Right cardiac atrium (tissue), 5 donors: ENCODE results near the gene TMEM158. TPM values are rescaled to one million over a fixed set of nuclear protein-coding genes. Genes with fewer than 3 reads are reported as not detected.

Experiments
- ATAC-seq, 2 donors: fragments of 200-7000 bp; cut with Tn5 transposase; one replicate each; pipeline versions ENCODE4 v1.8.0 to v1.9.1; 2020; ENCODE audit warnings: moderate library complexity in 2 of 2, mild to moderate bottlenecking in 1 of 2
- DNase-seq, 3 donors: peaks; one replicate each; pipeline ENCODE4 v3.0.0-alpha.2; 2020
- H3K27ac ChIP-seq: one replicate; pipeline ENCODE4 v1.5.1; 2013; ENCODE audit warnings: mild to moderate bottlenecking, low read length, control low read depth, moderate library complexity
- H3K27me3 ChIP-seq: one replicate; pipeline ENCODE4 v1.6.1; 2013; ENCODE audit not compliant: control insufficient read depth, insufficient read depth
- H3K4me1 ChIP-seq: one replicate; pipeline ENCODE4 v1.6.1; 2013; ENCODE audit warnings: low read length; ENCODE audit not compliant: control insufficient read depth, insufficient read depth
- H3K4me3 ChIP-seq: one replicate; pipeline ENCODE4 v1.5.1; 2013; ENCODE audit warnings: low read length, control low read depth
- H3K9me3 ChIP-seq: one replicate; pipeline ENCODE4 v1.6.1; 2013; ENCODE audit warnings: low read length; ENCODE audit not compliant: control insufficient read depth
- WGBS: extraction: QIAGEN DNeasy Blood & Tissue Kit; methylation state at CpG from one replicate; pipeline ENCODE4 v1.1.7; 2013; 5-methylcytosine and 5-hydroxymethylcytosine counted together
- intact Hi-C, 4 donors: fragments of 100-400 bp; cut with DNase I; formaldehyde crosslinking; loops; one replicate each; pipeline versions ENCODE4 v1.11.0 to v1.14.0; 2022 to 2023
- polyA plus RNA-seq: library from polyadenylated mRNA; stranded (reverse); fragments of 200-250 nt; gene quantifications from one replicate; pipeline ENCODE4 v1.2.3, GENCODE V29; 2013
- total RNA-seq, 4 donors: library from RNA; stranded (reverse); fragmentation: NEBNext Ultra II Directional; extraction: Animal tissue kit (Norgen Biotek cat#: 25700); gene quantifications; one replicate each; pipeline ENCODE4 v1.2.1, GENCODE V29; 2021
- donor health status: healthy with polysubstance abuse.
- donor health status: DM: no; HTN: yes; CAD: no.
- donor health status: DM: no; HTN: no; CAD: no.
- donor health status: DM: no; HTN: yes; CAD: no; lungs with severe emphysema.
- donor health status: DM: yes; HTN: yes; CAD: no.

TMEM158 gene
- total and polyA plus RNA-seq, 5 donors: 0.12 to 0.39 (median 0.19) TPM; not detected in 1

DNA sequence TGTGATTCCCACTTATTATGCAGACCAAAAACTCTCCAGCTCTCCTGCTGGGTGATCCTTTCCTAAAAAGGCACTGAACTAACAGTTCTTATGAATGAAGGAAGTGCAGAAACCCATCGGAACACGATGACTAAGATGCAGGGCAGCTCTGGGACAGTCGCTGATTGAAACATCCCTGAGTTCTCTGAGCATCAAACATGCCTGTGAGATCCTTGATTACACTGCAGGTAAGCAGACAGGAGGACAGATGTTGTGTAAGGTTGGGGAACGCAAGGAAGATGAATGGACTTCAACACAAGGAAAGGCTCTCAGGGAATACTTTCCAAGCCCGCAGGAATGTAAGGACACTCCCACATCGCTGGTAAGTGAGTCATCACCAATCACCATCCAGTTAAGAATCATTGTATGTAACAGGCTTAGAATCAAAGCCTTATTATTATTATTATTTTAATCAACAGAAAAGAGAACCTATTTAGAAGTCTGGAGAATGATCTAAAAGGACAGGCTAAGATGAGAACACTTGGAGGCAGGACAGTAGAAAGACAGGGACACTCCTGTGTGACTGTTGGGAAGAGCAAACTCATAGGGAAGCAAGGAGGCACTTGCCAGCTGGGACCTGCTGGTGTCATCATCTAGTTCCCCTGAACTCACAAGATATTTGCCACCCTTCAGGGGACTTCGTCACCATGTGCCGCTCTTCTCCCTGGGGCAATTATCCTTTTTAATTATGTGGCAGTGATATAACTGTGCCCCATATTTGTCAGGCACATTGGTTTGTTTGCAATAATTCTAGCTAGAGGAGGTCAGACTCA lies 26.0 kb downstream of the TMEM158 start:
- WGBS: 64% methylated on average over 8 of the region's 8 CpGs
- no peaks in the 10 kb centered on the region for H3K9me3 ChIP-seq
- no peak for ATAC-seq
- H3K4me1 ChIP-seq: no peaks in the 10 kb centered on the region
- intact Hi-C loops: no loop called here
- no peaks in the 10 kb centered on the region for H3K27me3 ChIP-seq
- H3K27ac ChIP-seq: no peak overlapping the region
- H3K4me3 ChIP-seq: no peak overlapping the region
- no peak for DNase-seq

DNA sequence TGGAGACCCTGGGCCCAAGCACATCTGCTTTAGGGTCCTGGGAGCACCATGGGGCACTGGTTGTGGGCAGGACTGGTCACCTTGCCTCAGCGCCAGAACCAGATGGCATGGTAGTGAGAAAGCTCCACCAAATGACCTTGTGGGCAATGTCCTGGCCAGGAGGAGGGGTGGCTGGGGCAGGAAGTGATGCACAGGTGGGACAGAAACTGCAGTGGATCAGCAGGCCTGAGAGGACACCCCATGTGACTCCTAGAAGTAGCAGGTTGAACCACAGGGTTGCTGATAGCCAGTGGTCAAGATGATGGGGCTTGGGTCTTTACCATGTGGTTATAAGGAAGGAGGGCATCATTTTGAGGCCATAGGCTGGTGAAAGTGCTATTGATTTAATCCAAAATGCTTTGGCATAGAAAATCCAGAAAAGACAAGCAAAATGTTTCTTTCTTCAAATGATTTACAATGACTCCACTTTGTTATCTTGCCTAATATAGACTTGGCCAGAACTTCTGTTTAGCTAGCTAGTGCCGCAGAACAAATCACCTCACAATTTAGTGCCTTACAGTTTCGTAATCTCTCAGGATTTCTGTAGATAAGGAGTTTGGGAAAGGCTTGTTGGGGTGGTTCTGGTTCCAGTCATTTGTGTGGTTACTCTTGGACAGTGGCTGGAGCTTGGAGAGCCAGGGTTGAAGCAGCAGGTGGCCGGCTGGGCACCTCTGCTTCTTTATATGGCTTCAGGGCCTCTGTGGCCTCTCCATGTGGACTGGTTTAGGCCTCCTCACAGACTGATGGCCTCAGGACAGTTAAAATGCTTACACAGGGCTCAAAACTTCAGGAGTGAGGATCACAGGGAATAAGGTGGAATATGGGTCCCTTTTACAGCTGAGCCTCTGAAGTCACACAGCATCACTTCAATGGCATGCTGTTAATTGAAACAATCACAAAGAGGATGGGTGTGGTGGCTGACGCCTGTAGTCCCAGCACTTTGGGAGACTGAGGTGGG lies 27.5 kb downstream of the TMEM158 start:
- no peak for ATAC-seq
- H3K9me3 ChIP-seq: no peaks in the 10 kb centered on the region
- H3K4me1 ChIP-seq: no peaks in the 10 kb centered on the region
- no peak overlapping the region for H3K4me3 ChIP-seq
- H3K27ac ChIP-seq: no peak overlapping the region
- H3K27me3 ChIP-seq: no peaks in the 10 kb centered on the region
- intact Hi-C loops: no loop called here
- WGBS: 79% methylated on average over 5 of the region's 5 CpGs
- DNase-seq: no peak

DNA sequence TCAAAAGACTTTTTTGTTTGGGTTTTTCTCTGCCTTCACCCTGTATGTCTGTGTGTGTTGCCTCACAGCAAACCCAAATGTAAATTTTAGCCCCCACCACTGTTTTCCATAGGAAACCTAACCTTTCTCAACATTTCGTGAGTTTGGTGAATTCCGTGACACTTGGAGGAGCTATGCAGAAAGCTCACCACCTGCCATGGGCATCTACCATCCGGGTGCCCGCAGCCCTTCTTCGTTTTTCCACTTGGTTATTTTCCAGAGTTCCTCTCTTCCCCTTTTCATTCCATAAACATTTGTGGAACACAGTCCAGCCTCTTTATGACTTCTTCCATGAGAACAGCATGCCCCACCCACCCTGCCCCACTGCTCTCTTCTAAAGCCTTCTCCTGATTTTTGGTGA lies 31.3 kb downstream of the TMEM158 start:
- 91% methylated on average over 5 of the region's 5 CpGs for WGBS
- ATAC-seq: no peak
- H3K27ac ChIP-seq: no peak overlapping the region

DNA sequence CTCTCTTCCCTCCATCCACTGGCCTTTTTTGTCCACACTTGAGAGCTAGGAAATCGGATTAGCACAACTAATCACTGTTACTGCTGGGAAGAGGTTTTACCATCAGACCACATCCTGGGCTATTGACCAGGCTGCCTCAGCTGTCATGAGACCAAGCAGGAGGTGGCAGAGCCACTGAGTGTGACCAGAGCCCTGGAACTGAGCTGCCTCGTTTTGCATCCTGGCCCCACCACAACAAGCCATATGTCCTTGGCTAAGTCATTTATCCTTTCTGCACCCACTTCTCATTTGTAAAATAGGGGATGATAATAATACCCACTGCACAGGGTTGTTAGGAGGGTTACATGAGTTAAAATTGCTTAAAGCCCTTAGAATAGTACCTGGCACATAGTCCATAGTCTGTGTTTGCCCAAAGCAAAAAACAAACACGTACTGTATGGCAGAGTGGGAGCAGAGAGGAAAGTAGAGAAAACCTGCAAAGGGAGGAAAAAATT lies 34.1 kb downstream of the TMEM158 start:
- 68% methylated on average over 3 of the region's 3 CpGs for WGBS
- ATAC-seq: no peak
- no peak for DNase-seq
- Histone ChIP-seq H3K4me3 (no peak overlapping the region), H3K27ac (no peak overlapping the region), H3K9me3 (no peaks in the 10 kb centered on the region), H3K4me1 (no peaks in the 10 kb centered on the region), H3K27me3 (no peaks in the 10 kb centered on the region)
- intact Hi-C loops: no loop called here

More for the DNA sequence above, 31.3 kb downstream of the TMEM158 start:
- DNase-seq: no peak
- no peak overlapping the region for H3K4me3 ChIP-seq
- intact Hi-C loops: no loop called here
- H3K4me1 ChIP-seq: no peaks in the 10 kb centered on the region
- no peaks in the 10 kb centered on the region for H3K27me3 ChIP-seq
- H3K9me3 ChIP-seq: no peaks in the 10 kb centered on the region

DNA sequence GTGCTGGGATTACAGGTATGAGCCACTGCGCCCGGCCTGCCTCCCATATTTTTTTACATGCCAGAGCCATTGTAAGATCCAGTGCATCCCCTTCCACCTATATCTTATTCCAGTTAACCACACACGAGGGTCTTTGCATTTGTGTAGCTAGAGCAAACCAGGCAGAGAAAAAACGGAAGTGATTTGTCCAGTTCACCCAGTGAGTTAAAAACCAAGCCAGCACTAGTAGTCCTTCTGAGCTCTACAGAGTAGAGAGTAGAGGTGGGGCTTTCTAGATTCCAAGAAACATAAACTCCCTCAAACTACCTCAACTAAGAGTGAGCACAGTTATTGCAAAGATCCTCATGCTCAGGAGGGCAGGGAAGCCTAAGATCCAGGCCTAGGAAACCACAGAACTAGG lies 34.7 kb downstream of the TMEM158 start:
- intact Hi-C loops: no loop called here
- no peaks in the 10 kb centered on the region for H3K27me3 ChIP-seq
- H3K4me1 ChIP-seq: no peaks in the 10 kb centered on the region
- H3K9me3 ChIP-seq: no peaks in the 10 kb centered on the region
- no peak for DNase-seq
- H3K4me3 ChIP-seq: no peak overlapping the region
- no peak overlapping the region for H3K27ac ChIP-seq
- no peak for ATAC-seq
- WGBS: 93% methylated on average over 4 of the region's 4 CpGs

DNA sequence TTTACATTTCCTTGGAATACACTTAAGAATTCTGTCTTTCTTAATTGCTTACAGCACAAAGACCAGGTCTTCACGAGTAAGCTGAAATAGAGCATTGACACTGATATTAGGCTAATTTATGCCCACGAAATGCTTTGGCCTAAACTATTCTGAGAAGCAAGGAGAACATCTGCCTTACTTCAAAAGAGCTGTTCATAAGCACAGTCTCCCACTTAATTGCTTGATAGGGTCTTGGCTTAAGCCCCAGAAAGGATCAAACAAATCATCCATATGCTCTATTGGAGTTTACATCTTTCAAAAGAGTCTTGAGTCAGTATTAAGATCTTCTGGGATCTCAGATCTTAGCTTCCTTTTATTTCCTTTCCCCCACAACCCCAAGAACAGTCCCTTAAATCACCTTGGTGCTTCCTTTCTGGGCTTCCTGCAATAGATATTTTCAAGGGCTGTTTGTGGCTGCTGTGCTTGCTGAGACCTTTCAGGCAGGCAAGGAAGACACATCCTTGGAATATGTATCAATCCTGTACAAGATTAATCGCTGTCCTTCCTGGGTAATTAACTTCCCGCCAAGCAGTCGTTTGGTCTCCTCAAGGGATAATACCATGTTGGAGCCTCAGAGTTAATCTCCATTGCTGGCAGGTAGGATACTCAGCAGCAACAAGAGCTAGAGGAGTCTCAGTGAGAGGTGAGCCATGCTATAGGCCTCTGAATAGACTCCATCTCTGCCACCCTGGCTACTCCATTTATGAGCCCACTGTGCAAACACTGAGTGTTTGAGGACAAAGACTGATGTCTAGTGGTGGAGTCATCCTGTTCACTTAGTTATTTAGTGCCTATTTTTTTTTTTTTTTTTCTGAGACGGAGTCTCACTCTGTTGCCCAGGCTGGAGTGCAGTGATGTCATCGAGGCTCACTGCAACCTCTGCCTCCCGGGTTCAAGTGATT lies 37.1 kb downstream of the TMEM158 start:
- ATAC-seq: no peak
- 72% methylated on average over 8 of the region's 8 CpGs for WGBS
- intact Hi-C loops: no loop called here

DNA sequence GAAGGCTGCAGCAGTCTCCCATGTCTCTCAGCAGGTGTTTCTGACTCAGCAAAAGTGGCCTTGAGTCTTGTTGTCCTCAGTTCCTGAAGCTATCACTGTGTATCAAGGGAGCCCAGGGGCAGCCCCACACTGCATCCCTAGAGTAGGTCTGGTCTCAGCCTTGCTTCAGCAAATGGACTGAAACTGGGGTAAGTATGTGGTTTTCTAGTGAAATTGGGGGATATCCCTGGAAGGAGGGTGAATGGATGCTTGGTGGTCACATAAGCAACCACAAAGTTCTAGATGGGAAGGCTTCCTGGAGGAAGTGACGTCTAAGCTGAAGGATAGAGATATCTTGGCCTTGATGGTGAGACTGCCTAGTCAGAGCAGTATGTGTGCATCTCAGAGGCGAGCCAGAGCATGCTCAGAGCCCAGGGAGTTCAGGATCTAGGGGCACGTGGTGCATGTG lies 38.4 kb downstream of the TMEM158 start:
- 64% methylated on average over 3 of the region's 3 CpGs for WGBS
- H3K4me3 ChIP-seq: no peak overlapping the region
- H3K27ac ChIP-seq: no peak overlapping the region
- DNase-seq: no peak
- no peaks in the 10 kb centered on the region for H3K27me3 ChIP-seq
- no peaks in the 10 kb centered on the region for H3K4me1 ChIP-seq
- intact Hi-C loops: no loop called here
- no peak for ATAC-seq
- no peaks in the 10 kb centered on the region for H3K9me3 ChIP-seq

More for the DNA sequence above, 37.1 kb downstream of the TMEM158 start:
- Histone ChIP-seq H3K4me3 (no peak overlapping the region), H3K4me1 (no peaks in the 10 kb centered on the region), H3K9me3 (no peaks in the 10 kb centered on the region), H3K27ac (no peak overlapping the region), H3K27me3 (no peaks in the 10 kb centered on the region)
- DNase-seq: no peak

DNA sequence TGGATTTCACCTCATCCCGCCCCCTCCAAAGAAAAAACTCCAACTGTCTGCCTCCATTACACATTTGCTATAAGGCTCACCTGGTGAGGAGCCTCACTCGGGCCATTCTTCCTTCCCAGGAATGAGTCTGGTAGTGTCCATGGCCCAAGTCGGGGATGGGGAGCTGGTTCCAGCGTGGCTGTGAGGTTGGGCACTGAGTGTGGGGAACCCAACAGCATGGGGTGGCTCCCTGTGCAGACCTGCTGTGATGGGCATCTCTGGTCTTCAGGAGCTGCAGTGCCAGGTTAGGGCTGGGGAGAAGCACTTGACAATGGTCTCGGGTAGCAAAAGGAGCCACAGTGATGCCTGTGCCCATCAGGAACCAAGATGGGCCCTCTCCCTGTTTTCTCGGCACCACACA lies 39.2 kb downstream of the TMEM158 start:
- Histone ChIP-seq H3K27ac (no peak overlapping the region), H3K4me1 (no peaks in the 10 kb centered on the region), H3K9me3 (no peaks in the 10 kb centered on the region), H3K27me3 (no peaks in the 10 kb centered on the region), H3K4me3 (no peak overlapping the region)
- DNase-seq (no peak), ATAC-seq (no peak)
- intact Hi-C loops: no loop called here
- 94% methylated on average over 6 of the region's 6 CpGs for WGBS

DNA sequence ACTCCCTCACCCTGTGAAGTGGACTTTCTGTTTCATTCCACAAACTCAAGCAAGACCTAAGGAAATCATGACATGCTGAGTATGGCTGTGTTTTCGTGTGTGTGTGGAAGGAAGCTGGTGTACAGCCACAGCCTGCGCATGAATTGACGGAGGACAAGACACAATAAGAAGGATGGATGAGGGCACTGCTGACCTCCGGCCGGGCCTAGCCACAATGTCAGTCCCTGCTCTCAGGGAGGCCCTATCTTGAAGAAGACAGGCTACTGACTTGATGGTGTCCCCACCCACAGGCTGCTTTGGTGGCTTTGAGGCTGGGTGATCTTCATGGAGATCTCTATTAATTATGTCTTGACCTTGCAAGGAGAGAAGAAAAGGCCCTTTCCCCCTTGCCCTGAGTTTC lies 40.6 kb downstream of the TMEM158 start:
- no peak for DNase-seq
- intact Hi-C loops: no loop called here
- WGBS: 84% methylated on average over 5 of the region's 5 CpGs

DNA sequence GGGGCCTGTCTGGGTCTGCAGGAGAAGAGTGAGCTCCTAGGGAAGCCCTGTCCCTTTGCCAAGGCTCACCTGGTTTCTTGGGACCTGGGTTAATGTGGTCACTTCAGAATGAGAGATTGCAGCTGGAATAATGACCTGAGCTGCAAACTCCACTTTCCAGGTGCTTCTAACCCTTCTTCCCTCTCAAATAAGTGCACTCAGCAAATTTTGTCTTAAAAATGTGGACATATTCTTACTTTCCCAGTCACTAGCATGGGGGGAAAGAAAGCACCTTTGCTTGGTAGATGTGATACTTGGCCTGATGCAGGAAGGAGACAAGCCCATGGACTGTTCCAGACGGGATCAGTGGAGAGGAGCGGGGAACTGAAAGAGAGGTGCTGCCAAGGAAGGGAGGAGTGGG lies 41.0 kb downstream of the TMEM158 start:
- WGBS: 78% methylated on average over 2 of the region's 2 CpGs
- no peaks in the 10 kb centered on the region for H3K4me1 ChIP-seq
- no peak for DNase-seq
- intact Hi-C loops: no loop called here
- H3K4me3 ChIP-seq: no peak overlapping the region
- no peaks in the 10 kb centered on the region for H3K9me3 ChIP-seq
- ATAC-seq: no peak
- H3K27me3 ChIP-seq: no peaks in the 10 kb centered on the region
- H3K27ac ChIP-seq: no peak overlapping the region

More for the DNA sequence above, 40.6 kb downstream of the TMEM158 start:
- no peak for ATAC-seq
- H3K27ac ChIP-seq: no peak overlapping the region
- no peaks in the 10 kb centered on the region for H3K4me1 ChIP-seq
- H3K27me3 ChIP-seq: no peaks in the 10 kb centered on the region
- H3K4me3 ChIP-seq: no peak overlapping the region
- no peaks in the 10 kb centered on the region for H3K9me3 ChIP-seq
